ENCODE measurements around the gene STIM2.
A peak's percentile ranks its signal among the peaks of the same experiment; 100 is the strongest.

Gene STIM2

DNA sequence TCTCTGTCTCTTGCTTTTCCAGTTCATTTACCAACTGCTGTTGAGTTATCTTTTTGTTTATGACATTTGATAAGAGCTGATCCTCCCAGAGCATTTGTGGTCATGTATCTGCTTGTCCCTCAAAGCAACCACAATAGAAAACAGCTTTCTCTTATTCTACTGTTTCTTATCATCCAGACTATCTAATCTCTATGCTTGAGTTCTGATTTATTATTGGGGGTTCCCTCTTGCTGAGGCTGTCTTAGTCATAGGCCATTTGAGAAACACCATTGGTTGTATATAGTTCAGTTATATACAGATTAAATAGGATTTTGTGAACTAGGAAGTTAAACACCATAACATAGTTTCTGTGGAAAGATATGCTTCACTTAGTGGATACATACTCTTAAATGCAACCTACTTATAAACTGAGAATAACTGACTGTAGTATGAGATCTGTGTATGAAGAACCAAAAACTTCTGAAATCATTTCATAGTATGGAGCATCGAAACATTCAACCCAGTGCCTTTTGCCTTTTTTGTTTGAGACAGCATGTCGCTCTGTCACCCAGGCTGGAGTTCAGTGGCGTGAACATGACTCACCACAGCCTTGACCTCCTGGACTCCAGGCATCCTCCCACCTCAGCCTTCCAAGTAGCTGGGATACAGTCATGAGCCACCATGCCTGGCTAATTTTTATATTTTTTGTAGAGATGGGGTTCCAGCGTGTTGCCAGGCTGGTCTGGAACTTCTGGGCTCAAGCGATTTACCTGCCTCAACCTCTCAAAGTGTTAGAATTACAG, 75.8 kb downstream of the STIM2 start:
- Histone ChIP-seq H2BK12ac (ENCODE audit: low read length) (no peak overlapping the region), H3K79me1 (ENCODE audit: low read length) (no peaks in the 10 kb centered on the region), H4K12ac (ENCODE audit: low read depth, low read length) (no peak overlapping the region), H3K14ac (ENCODE audit: low read length) (no peak overlapping the region), H3K4me1 (ENCODE audit: control insufficient read depth in 1 of 2, insufficient read depth in 2 of 2, low read length in 2 of 2) (no peaks in the 10 kb centered on the region), H3K9me3 (ENCODE audit: insufficient read depth, low read depth, low read length) (no peaks in the 10 kb centered on the region), H3K4ac (ENCODE audit: low read depth, low read length) (no peak overlapping the region), H2BK5ac (ENCODE audit: low read depth, low read length, poor library complexity) (no peak overlapping the region), H2AFZ (ENCODE audit: insufficient read depth, low read length, poor library complexity) (no peak overlapping the region), H3K27me3 (ENCODE audit: insufficient read depth, low read length) (no peaks in the 10 kb centered on the region), H3K4me3 (ENCODE audit: low read depth, low read length) (no peak overlapping the region), H3K27ac (ENCODE audit: low read depth, low read length) (no peak overlapping the region), H2AK5ac (ENCODE audit: low read length) (no peak overlapping the region), H3K36me3 (ENCODE audit: control insufficient read depth in 1 of 2, insufficient read depth in 2 of 2, low read length in 2 of 2) (no peaks in the 10 kb centered on the region), H3K23ac (ENCODE audit: low read length) (no peak overlapping the region), H4K91ac (ENCODE audit: low read depth, low read length) (no peak overlapping the region), H3K9ac (ENCODE audit: low read length) (no peak overlapping the region), H3K18ac (ENCODE audit: low read length) (no peak overlapping the region), H4K8ac (ENCODE audit: low read depth, low read length) (no peak overlapping the region), H3K4me2 (ENCODE audit: low read length) (no peak overlapping the region), H2BK120ac (ENCODE audit: insufficient read depth, low read length, poor library complexity) (no peak overlapping the region), H3K79me2 (ENCODE audit: control insufficient read depth, insufficient read depth, low read length, poor library complexity) (no peaks in the 10 kb centered on the region)
- no CpG with 5 or more reads among the region's 5 CpGs for WGBS (ENCODE audit: extremely low coverage, insufficient coverage, insufficient read length)
- peak in 1 of 2 donors; percentile 17 for DNase-seq

DNA sequence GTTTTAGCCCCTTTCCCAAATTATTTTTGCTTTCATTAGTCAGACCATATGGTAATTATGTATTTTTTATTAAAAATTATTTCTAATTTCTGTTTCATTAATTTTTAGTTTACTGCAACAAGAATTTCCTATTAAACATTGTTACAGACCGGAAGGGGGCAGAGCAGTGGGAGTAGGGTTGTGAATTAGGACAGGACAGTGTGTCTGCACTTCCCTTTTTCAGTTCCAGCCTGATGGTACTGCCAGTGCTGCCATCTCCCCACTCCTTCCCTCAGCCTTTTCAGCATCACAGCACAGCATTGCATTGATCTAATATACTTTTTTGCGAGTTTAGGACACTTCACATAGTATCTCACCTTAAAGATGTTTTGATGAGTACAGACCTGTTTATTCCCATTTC, 76.5 kb downstream of the STIM2 start:
- Histone ChIP-seq H3K27ac (ENCODE audit: low read depth, low read length) (no peak overlapping the region), H2AK5ac (ENCODE audit: low read length) (no peak overlapping the region), H4K8ac (ENCODE audit: low read depth, low read length) (no peak overlapping the region), H3K23ac (ENCODE audit: low read length) (no peak overlapping the region), H3K79me1 (ENCODE audit: low read length) (no peaks in the 10 kb centered on the region), H4K12ac (ENCODE audit: low read depth, low read length) (no peak overlapping the region), H3K36me3 (ENCODE audit: control insufficient read depth in 1 of 2, insufficient read depth in 2 of 2, low read length in 2 of 2) (no peaks in the 10 kb centered on the region), H3K14ac (ENCODE audit: low read length) (no peak overlapping the region), H3K4me3 (ENCODE audit: low read depth, low read length) (no peak overlapping the region), H3K9ac (ENCODE audit: low read length) (no peak overlapping the region), H3K18ac (ENCODE audit: low read length) (no peak overlapping the region), H3K9me3 (ENCODE audit: insufficient read depth, low read depth, low read length) (no peaks in the 10 kb centered on the region), H3K27me3 (ENCODE audit: insufficient read depth, low read length) (no peaks in the 10 kb centered on the region), H3K4ac (ENCODE audit: low read depth, low read length) (no peak overlapping the region), H3K4me2 (ENCODE audit: low read length) (no peak overlapping the region), H3K79me2 (ENCODE audit: control insufficient read depth, insufficient read depth, low read length, poor library complexity) (no peaks in the 10 kb centered on the region), H2BK5ac (ENCODE audit: low read depth, low read length, poor library complexity) (no peak overlapping the region), H2BK120ac (ENCODE audit: insufficient read depth, low read length, poor library complexity) (no peak overlapping the region), H2BK12ac (ENCODE audit: low read length) (no peak overlapping the region), H4K91ac (ENCODE audit: low read depth, low read length) (no peak overlapping the region), H3K4me1 (ENCODE audit: control insufficient read depth in 1 of 2, insufficient read depth in 2 of 2, low read length in 2 of 2) (no peaks in the 10 kb centered on the region), H2AFZ (ENCODE audit: insufficient read depth, low read length, poor library complexity) (no peak overlapping the region)
- WGBS (ENCODE audit: extremely low coverage, insufficient coverage, insufficient read length), result no CpG with 5 or more reads among the region's 2 CpGs
- DNase-seq, result no peak

GRCh38 chr4:26937567-26937966, 76.9 kb downstream of the STIM2 start:
- Histone ChIP-seq H4K8ac (ENCODE audit: low read depth, low read length) (no peak overlapping the region), H2BK120ac (ENCODE audit: insufficient read depth, low read length, poor library complexity) (no peak overlapping the region), H3K9ac (ENCODE audit: low read length) (no peak overlapping the region), H4K12ac (ENCODE audit: low read depth, low read length) (no peak overlapping the region), H2BK12ac (ENCODE audit: low read length) (no peak overlapping the region), H2BK5ac (ENCODE audit: low read depth, low read length, poor library complexity) (no peak overlapping the region), H3K79me1 (ENCODE audit: low read length) (no peaks in the 10 kb centered on the region), H3K14ac (ENCODE audit: low read length) (no peak overlapping the region), H4K91ac (ENCODE audit: low read depth, low read length) (no peak overlapping the region), H3K4me3 (ENCODE audit: low read depth, low read length) (no peak overlapping the region), H3K4me2 (ENCODE audit: low read length) (no peak overlapping the region), H3K79me2 (ENCODE audit: control insufficient read depth, insufficient read depth, low read length, poor library complexity) (no peaks in the 10 kb centered on the region), H3K27me3 (ENCODE audit: insufficient read depth, low read length) (no peaks in the 10 kb centered on the region), H3K4ac (ENCODE audit: low read depth, low read length) (no peak overlapping the region), H3K27ac (ENCODE audit: low read depth, low read length) (no peak overlapping the region), H3K4me1 (ENCODE audit: control insufficient read depth in 1 of 2, insufficient read depth in 2 of 2, low read length in 2 of 2) (no peaks in the 10 kb centered on the region), H3K9me3 (ENCODE audit: insufficient read depth, low read depth, low read length) (no peaks in the 10 kb centered on the region), H3K18ac (ENCODE audit: low read length) (no peak overlapping the region), H2AK5ac (ENCODE audit: low read length) (no peak overlapping the region), H3K23ac (ENCODE audit: low read length) (no peak overlapping the region), H3K36me3 (ENCODE audit: control insufficient read depth in 1 of 2, insufficient read depth in 2 of 2, low read length in 2 of 2) (no peaks in the 10 kb centered on the region), H2AFZ (ENCODE audit: insufficient read depth, low read length, poor library complexity) (no peak overlapping the region)
- DNase-seq, result no peak
- no CpG with 5 or more reads among the region's 3 CpGs for WGBS (ENCODE audit: extremely low coverage, insufficient coverage, insufficient read length)

- Histone ChIP-seq H3K9me3 (ENCODE audit: insufficient read depth, low read depth, low read length) (no peaks in the 10 kb centered on the region), H4K91ac (ENCODE audit: low read depth, low read length) (no peak overlapping the region), H3K79me2 (ENCODE audit: control insufficient read depth, insufficient read depth, low read length, poor library complexity) (no peaks in the 10 kb centered on the region), H3K27me3 (ENCODE audit: insufficient read depth, low read length) (no peaks in the 10 kb centered on the region), H3K4me3 (ENCODE audit: low read depth, low read length) (no peak overlapping the region), H3K23ac (ENCODE audit: low read length) (no peak overlapping the region), H3K18ac (ENCODE audit: low read length) (no peak overlapping the region), H2AK5ac (ENCODE audit: low read length) (no peak overlapping the region), H3K4me1 (ENCODE audit: control insufficient read depth in 1 of 2, insufficient read depth in 2 of 2, low read length in 2 of 2) (no peaks in the 10 kb centered on the region), H2BK5ac (ENCODE audit: low read depth, low read length, poor library complexity) (no peak overlapping the region), H2AFZ (ENCODE audit: insufficient read depth, low read length, poor library complexity) (no peak overlapping the region), H3K9ac (ENCODE audit: low read length) (no peak overlapping the region), H3K14ac (ENCODE audit: low read length) (no peak overlapping the region), H2BK120ac (ENCODE audit: insufficient read depth, low read length, poor library complexity) (no peak overlapping the region), H3K36me3 (ENCODE audit: control insufficient read depth in 1 of 2, insufficient read depth in 2 of 2, low read length in 2 of 2) (no peaks in the 10 kb centered on the region), H3K4ac (ENCODE audit: low read depth, low read length) (no peak overlapping the region), H3K4me2 (ENCODE audit: low read length) (no peak overlapping the region), H4K8ac (ENCODE audit: low read depth, low read length) (no peak overlapping the region), H2BK12ac (ENCODE audit: low read length) (no peak overlapping the region), H4K12ac (ENCODE audit: low read depth, low read length) (no peak overlapping the region), H3K79me1 (ENCODE audit: low read length) (no peaks in the 10 kb centered on the region), H3K27ac (ENCODE audit: low read depth, low read length) (no peak overlapping the region)
- WGBS (ENCODE audit: extremely low coverage, insufficient coverage, insufficient read length), result no CpG with 5 or more reads among the region's 2 CpGs
- DNase-seq, result no peak
Observed at GRCh38 chr4:26938516-26938915, 77.9 kb downstream of the STIM2 start.
